Activated T-helper 1 cell treated with anti-CD3 and anti-CD28 coated beads, Interleukin-12 subunit alpha, Interleukin-12 subunit beta, Interleukin-2, Interleukin-4 antibody, amounts not matched to agents 30 ng/mL and 10 ng/mL and 1 ng/mL, durations not matched to agents 14 hours and 24 hours and 36 hours (primary cell): Measurements from ENCODE around the gene DMPK. TPM values are rescaled to one million over a fixed set of nuclear protein-coding genes. Genes with fewer than 3 reads are reported as not detected.

Experiments
- DNase-seq: peaks from one replicate; pipeline ENCODE4 v3.0.0; 2021; ENCODE audit warnings: low spot score
- H3K27ac Mint-ChIP-seq: one replicate; pipeline ENCODE4 v1.8.0; 2021; ENCODE audit warnings: mild to moderate bottlenecking, mixed read lengths
- H3K27me3 Mint-ChIP-seq: one replicate; pipeline ENCODE4 v1.8.0; 2022; ENCODE audit warnings: mild to moderate bottlenecking, moderate library complexity, mixed read lengths; ENCODE audit not compliant: insufficient read depth
- H3K36me3 Mint-ChIP-seq: one replicate; pipeline ENCODE4 v1.8.0; 2021; ENCODE audit warnings: low read depth, mixed read lengths
- H3K4me1 Mint-ChIP-seq: one replicate; pipeline ENCODE4 v1.8.0; 2021; ENCODE audit warnings: low read depth, mixed read lengths
- H3K4me3 Mint-ChIP-seq: one replicate; pipeline ENCODE4 v1.8.0; 2021; ENCODE audit warnings: mild to moderate bottlenecking, moderate library complexity, mixed read lengths
- H3K9me3 Mint-ChIP-seq: one replicate; pipeline ENCODE4 v1.8.0; 2021; ENCODE audit warnings: mixed read lengths
- intact Hi-C: fragments of 100-400 bp; cut with micrococcal nuclease; formaldehyde crosslinking; loops from one replicate; pipeline ENCODE4 v1.15.1; 2024
- total RNA-seq: library from RNA; stranded (reverse); gene quantifications from 2 replicates; pipeline ENCODE4 v1.2.3, GENCODE V29; 2022

DMPK gene
- total RNA-seq: 22.8 and 23.9 TPM in 2 replicates

GRCh38 chr19:45782162-45782691 is at the start of gene DMPK:
Gene DMPK, minus strand, starts transcription at chr19:45782490. Its CDS starts 138 bp downstream, at chr19:45782352.
- no peak within 1 kb of the TSS for H3K4me3 Mint-ChIP-seq
- no peaks in the 10 kb centered on the region for H3K9me3 Mint-ChIP-seq
- intact Hi-C loops: no loop called here
- H3K36me3 Mint-ChIP-seq: peaks cover 15% of the 10 kb centered on the region
- H3K4me1 Mint-ChIP-seq: peaks cover 16% of the 10 kb centered on the region
- H3K27ac Mint-ChIP-seq: no peak within 1 kb of the TSS
- peaks cover 18% of the 10 kb centered on the region for H3K27me3 Mint-ChIP-seq
- DNase-seq: no peak

GRCh38 chr19:45828945-45829344 is 46.7 kb upstream of the DMPK start:
- intact Hi-C loops: no loop called here

GRCh38 chr19:45828523-45828922 is 46.2 kb upstream of the DMPK start:
- no peaks in the 10 kb centered on the region for H3K4me1 Mint-ChIP-seq
- no peak overlapping the region for H3K4me3 Mint-ChIP-seq
- no peak for DNase-seq
- H3K36me3 Mint-ChIP-seq: peaks cover 50% of the 10 kb centered on the region
- no peaks in the 10 kb centered on the region for H3K27me3 Mint-ChIP-seq
- intact Hi-C loops: no loop called here
- H3K27ac Mint-ChIP-seq: no peak overlapping the region
- no peaks in the 10 kb centered on the region for H3K9me3 Mint-ChIP-seq

More at GRCh38 chr19:45828945-45829344, 46.7 kb upstream of the DMPK start:
- Mint-ChIP-seq H3K27ac (no peak overlapping the region), H3K27me3 (no peaks in the 10 kb centered on the region), H3K9me3 (no peaks in the 10 kb centered on the region), H3K4me3 (no peak overlapping the region), H3K4me1 (no peaks in the 10 kb centered on the region), H3K36me3 (peaks cover 50% of the 10 kb centered on the region)
- no peak for DNase-seq

- no peak for DNase-seq
- Mint-ChIP-seq H3K27me3 (no peaks in the 10 kb centered on the region), H3K36me3 (peaks cover 53% of the 10 kb centered on the region), H3K27ac (no peak overlapping the region), H3K4me3 (no peak overlapping the region), H3K4me1 (no peaks in the 10 kb centered on the region), H3K9me3 (no peaks in the 10 kb centered on the region)
- intact Hi-C loops: no loop called here
These were observed 45.3 kb upstream of the DMPK start for GRCh38 chr19:45827459-45828093.

- H3K9me3 Mint-ChIP-seq: no peaks in the 10 kb centered on the region
- no peaks in the 10 kb centered on the region for H3K4me1 Mint-ChIP-seq
- intact Hi-C loops: no loop called here
- no peak overlapping the region for H3K4me3 Mint-ChIP-seq
- no peaks in the 10 kb centered on the region for H3K27me3 Mint-ChIP-seq
- H3K36me3 Mint-ChIP-seq: peaks cover 50% of the 10 kb centered on the region
- DNase-seq: no peak
- no peak overlapping the region for H3K27ac Mint-ChIP-seq
These were observed 44.6 kb upstream of the DMPK start for GRCh38 chr19:45826934-45827333.

GRCh38 chr19:45825917-45826893 is 43.9 kb upstream of the DMPK start:
- no peaks in the 10 kb centered on the region for H3K27me3 Mint-ChIP-seq
- no peak for DNase-seq
- H3K4me3 Mint-ChIP-seq: no peak overlapping the region
- peaks cover 47% of the 10 kb centered on the region for H3K36me3 Mint-ChIP-seq
- intact Hi-C loops: no loop called here
- H3K4me1 Mint-ChIP-seq: no peaks in the 10 kb centered on the region
- H3K27ac Mint-ChIP-seq: no peak overlapping the region
- no peaks in the 10 kb centered on the region for H3K9me3 Mint-ChIP-seq

- no peak for DNase-seq
- Mint-ChIP-seq H3K36me3 (peaks cover 44% of the 10 kb centered on the region), H3K9me3 (no peaks in the 10 kb centered on the region), H3K27me3 (no peaks in the 10 kb centered on the region), H3K4me3 (no peak overlapping the region), H3K27ac (no peak overlapping the region), H3K4me1 (no peaks in the 10 kb centered on the region)
- intact Hi-C loops: no loop called here
These were observed 42.9 kb upstream of the DMPK start for GRCh38 chr19:45825263-45825605.

GRCh38 chr19:45824531-45825262 is 42.4 kb upstream of the DMPK start:
- Mint-ChIP-seq H3K27ac (no peak overlapping the region), H3K9me3 (no peaks in the 10 kb centered on the region), H3K4me1 (no peaks in the 10 kb centered on the region), H3K36me3 (peaks cover 41% of the 10 kb centered on the region), H3K4me3 (no peak overlapping the region), H3K27me3 (no peaks in the 10 kb centered on the region)
- DNase-seq: no peak
- intact Hi-C loops: no loop called here

- no peaks in the 10 kb centered on the region for H3K27me3 Mint-ChIP-seq
- no peak overlapping the region for H3K4me3 Mint-ChIP-seq
- no peaks in the 10 kb centered on the region for H3K9me3 Mint-ChIP-seq
- H3K4me1 Mint-ChIP-seq: no peaks in the 10 kb centered on the region
- peaks cover 38% of the 10 kb centered on the region for H3K36me3 Mint-ChIP-seq
- DNase-seq: no peak
- no peak overlapping the region for H3K27ac Mint-ChIP-seq
- intact Hi-C loops: no loop called here
These were observed 41.8 kb upstream of the DMPK start for GRCh38 chr19:45824041-45824471.

- no peak for DNase-seq
- H3K36me3 Mint-ChIP-seq: peaks cover 30% of the 10 kb centered on the region
- intact Hi-C loops: no loop called here
- H3K4me3 Mint-ChIP-seq: no peak overlapping the region
- H3K9me3 Mint-ChIP-seq: no peaks in the 10 kb centered on the region
- H3K4me1 Mint-ChIP-seq: no peaks in the 10 kb centered on the region
- no peaks in the 10 kb centered on the region for H3K27me3 Mint-ChIP-seq
- H3K27ac Mint-ChIP-seq: no peak overlapping the region
These were observed 40.9 kb upstream of the DMPK start for GRCh38 chr19:45823182-45823581.

- no peak for DNase-seq
- intact Hi-C loops: no loop called here
- Mint-ChIP-seq H3K4me3 (no peak overlapping the region), H3K9me3 (no peaks in the 10 kb centered on the region), H3K4me1 (no peaks in the 10 kb centered on the region), H3K27ac (no peak overlapping the region), H3K27me3 (no peaks in the 10 kb centered on the region), H3K36me3 (peaks cover 28% of the 10 kb centered on the region)
These were observed 40.4 kb upstream of the DMPK start for GRCh38 chr19:45822716-45823115.

GRCh38 chr19:45821570-45821969 is 39.3 kb upstream of the DMPK start:
- no peak for DNase-seq
- Mint-ChIP-seq H3K4me3 (no peak overlapping the region), H3K9me3 (no peaks in the 10 kb centered on the region), H3K4me1 (no peaks in the 10 kb centered on the region), H3K27ac (no peak overlapping the region), H3K36me3 (peaks cover 23% of the 10 kb centered on the region), H3K27me3 (no peaks in the 10 kb centered on the region)
- intact Hi-C loops: no loop called here
